Measurements from ENCODE around the gene RNF14. TPM values are rescaled to one million over a fixed set of nuclear protein-coding genes. Genes with fewer than 3 reads are reported as not detected.
A peak's percentile ranks its signal among the peaks of the same experiment; 100 is the strongest.

The RNF14 gene
- total and polyA plus RNA-seq, 9 of the 15 experiments (the other 6 are each of a cell fraction or from before 2014, with no cell fraction given) = 36.3 to 140 (median 75.1) TPM

DNA sequence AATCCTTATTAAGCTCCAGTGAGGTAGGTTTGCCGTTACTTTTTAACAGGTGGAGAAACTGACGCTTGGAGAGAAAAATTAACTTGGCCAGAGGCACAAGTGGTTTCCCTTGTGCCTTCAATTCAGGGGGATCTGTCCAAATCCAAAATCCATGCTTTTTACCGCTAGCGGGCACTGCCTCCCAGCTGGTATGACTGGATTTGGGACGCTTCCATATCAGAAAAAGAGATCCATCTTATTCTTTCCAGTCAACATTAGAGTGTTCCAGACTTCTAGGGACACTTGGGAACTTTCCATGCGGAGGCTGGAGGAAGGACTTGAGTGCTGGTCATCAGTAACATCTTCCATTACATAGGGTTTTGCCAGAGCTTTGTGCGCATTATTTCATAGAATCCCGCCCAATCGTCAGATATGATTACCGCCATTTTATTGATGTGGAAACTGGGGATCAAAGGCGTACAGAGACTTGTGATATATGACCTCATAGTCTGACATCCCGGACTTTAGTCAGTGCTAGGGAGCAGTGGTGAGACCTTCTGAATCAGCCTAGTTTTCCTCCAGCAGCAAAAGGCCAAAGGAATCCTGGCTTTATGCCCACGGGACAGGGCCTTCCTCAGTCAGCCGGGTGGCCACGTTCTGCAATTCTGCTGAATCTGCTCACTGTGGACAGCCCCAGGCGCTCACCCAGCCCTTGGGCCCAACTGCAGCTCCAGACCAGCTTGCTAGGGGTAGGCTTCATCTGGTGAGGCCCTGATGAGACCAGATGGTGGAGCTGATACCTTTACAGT is 45.0 kb downstream of the RNF14 start:
- peaks cover 16% of the 10 kb centered on the region for H3K36me3 ChIP-seq (ENCODE audit: control insufficient read depth, insufficient read depth, low read length)
- no peaks in the 10 kb centered on the region for H3K9me1 ChIP-seq (ENCODE audit: control insufficient read depth, insufficient read depth, low read length)
- 72% methylated on average over 16 of the region's 16 CpGs for WGBS (ENCODE audit: insufficient coverage, low coverage, missing lambda C conversion rate)
- peak overlapping the region; percentile 89 for H2AFZ ChIP-seq (ENCODE audit: low read depth, low read length)
- no peaks in the 10 kb centered on the region for H3K9me3 ChIP-seq (replicated peaks; ENCODE audit: control insufficient read depth, insufficient read depth, low read depth, low read length)
- no TSS peak for BruUV-seq (replicated peaks)
- DNase-seq (ENCODE audit: extremely low read depth in 1 of 4, low spot score in 3 of 4) (peak in 3 of 4 experiments; percentile 32 to 52 (median 43)), FAIRE-seq (no peak), ATAC-seq (peak; percentile 12)
- H3K9ac ChIP-seq (ENCODE audit: insufficient read depth in 1 of 2, low read depth in 2 of 2, low read length in 2 of 2) = peak overlapping the region; percentile 85 to 87
- peak overlapping the region; percentile 56 for H3K4me3 ChIP-seq
- H3K4me1 ChIP-seq (replicated peaks in 1 of 2; ENCODE audit: control insufficient read depth in 2 of 2, insufficient read depth in 2 of 2, low read length in 2 of 2) = peaks cover 30 to 39% of the 10 kb centered on the region in 2 experiments
- no peaks in the 10 kb centered on the region for H3K27me3 ChIP-seq (ENCODE audit: control insufficient read depth in 2 of 2, insufficient read depth in 2 of 2, low read length in 2 of 2)
- H4K20me1 ChIP-seq (replicated peaks; ENCODE audit: control insufficient read depth, insufficient read depth, low read length) = no peaks in the 10 kb centered on the region
- H3K4me2 ChIP-seq (ENCODE audit: insufficient read depth, low read length) = peak overlapping the region; percentile 93
- ChIA-PET CTCF (ENCODE audit: low intra/inter-chr PET ratio) (interaction anchor here (0.8 to 1.3 kb wide), 2 partner anchors 43 to 129 kb away, joined by 3 read pairs; no protein-coding TSS in a partner anchor), POLR2A (interaction anchor here (0.6 to 1.8 kb wide), 7 partner anchors 11 to 95 kb away, joined by 3 to 9 read pairs (median 3); partner anchors contain the start of gene NDFIP1)
- intact Hi-C loops (cut with micrococcal nuclease) = loop anchor here (2.0 kb wide), 1 partner anchor 45 kb away; the partner anchor contains the start of gene RNF14
- in situ Hi-C loops (cut with MboI) = no loop called here
- H3K27ac ChIP-seq (ENCODE audit: extremely low read depth, low read depth, low read length) = peak overlapping the region; percentile 91
- peaks cover 15% of the 10 kb centered on the region for H3K79me2 ChIP-seq (ENCODE audit: control insufficient read depth, insufficient read depth, low read length)
- no peak for TF ChIP-seq NEUROD1 (IDR thresholded peaks at IDR 0.05; ENCODE audit: borderline replicate concordance, low read depth, low read length, partially characterized antibody)
- peak; percentile 8 for TF ChIP-seq MEIS2 (IDR thresholded peaks at IDR 0.05; ENCODE audit: partially characterized antibody)
- 0 out of 4 replicates have a peak, but pooled peaks of 1 of the 2 experiments have one; percentile 16 for TF ChIP-seq TRIM24 (IDR thresholded peaks at IDR 0.05)
- TF ChIP-seq ZNF316 (IDR thresholded peaks at IDR 0.05) = peak; percentile 58; the same call in 1 of the 2 replicates
- peak; percentile 25 for TF ChIP-seq CBFA2T3 (IDR thresholded peaks at IDR 0.05)
- no peak for TF ChIP-seq SOX6 (IDR thresholded peaks at IDR 0.05)
- no peak for TF ChIP-seq HDAC8 (tag; IDR thresholded peaks at IDR 0.05)
- TF ChIP-seq SRSF7 (optimal IDR thresholded peaks at IDR 0.05; ENCODE audit: low read depth, low read length) = no peak
- TF ChIP-seq NR2C2 (CRISPR knock-in tag; IDR thresholded peaks at IDR 0.05) = no peak
- TF ChIP-seq NR2C2 (tag; IDR thresholded peaks at IDR 0.05) = no peak
- TF ChIP-seq, protein P1, sequence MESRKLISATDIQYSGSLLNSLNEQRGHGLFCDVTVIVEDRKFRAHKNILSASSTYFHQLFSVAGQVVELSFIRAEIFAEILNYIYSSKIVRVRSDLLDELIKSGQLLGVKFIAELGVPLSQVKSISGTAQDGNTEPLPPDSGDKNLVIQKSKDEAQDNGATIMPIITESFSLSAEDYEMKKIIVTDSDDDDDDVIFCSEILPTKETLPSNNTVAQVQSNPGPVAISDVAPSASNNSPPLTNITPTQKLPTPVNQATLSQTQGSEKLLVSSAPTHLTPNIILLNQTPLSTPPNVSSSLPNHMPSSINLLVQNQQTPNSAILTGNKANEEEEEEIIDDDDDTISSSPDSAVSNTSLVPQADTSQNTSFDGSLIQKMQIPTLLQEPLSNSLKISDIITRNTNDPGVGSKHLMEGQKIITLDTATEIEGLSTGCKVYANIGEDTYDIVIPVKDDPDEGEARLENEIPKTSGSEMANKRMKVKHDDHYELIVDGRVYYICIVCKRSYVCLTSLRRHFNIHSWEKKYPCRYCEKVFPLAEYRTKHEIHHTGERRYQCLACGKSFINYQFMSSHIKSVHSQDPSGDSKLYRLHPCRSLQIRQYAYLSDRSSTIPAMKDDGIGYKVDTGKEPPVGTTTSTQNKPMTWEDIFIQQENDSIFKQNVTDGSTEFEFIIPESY (CRISPR knock-in tag; IDR thresholded peaks at IDR 0.05) = peak; percentile 81
- TF ChIP-seq, protein P2, sequence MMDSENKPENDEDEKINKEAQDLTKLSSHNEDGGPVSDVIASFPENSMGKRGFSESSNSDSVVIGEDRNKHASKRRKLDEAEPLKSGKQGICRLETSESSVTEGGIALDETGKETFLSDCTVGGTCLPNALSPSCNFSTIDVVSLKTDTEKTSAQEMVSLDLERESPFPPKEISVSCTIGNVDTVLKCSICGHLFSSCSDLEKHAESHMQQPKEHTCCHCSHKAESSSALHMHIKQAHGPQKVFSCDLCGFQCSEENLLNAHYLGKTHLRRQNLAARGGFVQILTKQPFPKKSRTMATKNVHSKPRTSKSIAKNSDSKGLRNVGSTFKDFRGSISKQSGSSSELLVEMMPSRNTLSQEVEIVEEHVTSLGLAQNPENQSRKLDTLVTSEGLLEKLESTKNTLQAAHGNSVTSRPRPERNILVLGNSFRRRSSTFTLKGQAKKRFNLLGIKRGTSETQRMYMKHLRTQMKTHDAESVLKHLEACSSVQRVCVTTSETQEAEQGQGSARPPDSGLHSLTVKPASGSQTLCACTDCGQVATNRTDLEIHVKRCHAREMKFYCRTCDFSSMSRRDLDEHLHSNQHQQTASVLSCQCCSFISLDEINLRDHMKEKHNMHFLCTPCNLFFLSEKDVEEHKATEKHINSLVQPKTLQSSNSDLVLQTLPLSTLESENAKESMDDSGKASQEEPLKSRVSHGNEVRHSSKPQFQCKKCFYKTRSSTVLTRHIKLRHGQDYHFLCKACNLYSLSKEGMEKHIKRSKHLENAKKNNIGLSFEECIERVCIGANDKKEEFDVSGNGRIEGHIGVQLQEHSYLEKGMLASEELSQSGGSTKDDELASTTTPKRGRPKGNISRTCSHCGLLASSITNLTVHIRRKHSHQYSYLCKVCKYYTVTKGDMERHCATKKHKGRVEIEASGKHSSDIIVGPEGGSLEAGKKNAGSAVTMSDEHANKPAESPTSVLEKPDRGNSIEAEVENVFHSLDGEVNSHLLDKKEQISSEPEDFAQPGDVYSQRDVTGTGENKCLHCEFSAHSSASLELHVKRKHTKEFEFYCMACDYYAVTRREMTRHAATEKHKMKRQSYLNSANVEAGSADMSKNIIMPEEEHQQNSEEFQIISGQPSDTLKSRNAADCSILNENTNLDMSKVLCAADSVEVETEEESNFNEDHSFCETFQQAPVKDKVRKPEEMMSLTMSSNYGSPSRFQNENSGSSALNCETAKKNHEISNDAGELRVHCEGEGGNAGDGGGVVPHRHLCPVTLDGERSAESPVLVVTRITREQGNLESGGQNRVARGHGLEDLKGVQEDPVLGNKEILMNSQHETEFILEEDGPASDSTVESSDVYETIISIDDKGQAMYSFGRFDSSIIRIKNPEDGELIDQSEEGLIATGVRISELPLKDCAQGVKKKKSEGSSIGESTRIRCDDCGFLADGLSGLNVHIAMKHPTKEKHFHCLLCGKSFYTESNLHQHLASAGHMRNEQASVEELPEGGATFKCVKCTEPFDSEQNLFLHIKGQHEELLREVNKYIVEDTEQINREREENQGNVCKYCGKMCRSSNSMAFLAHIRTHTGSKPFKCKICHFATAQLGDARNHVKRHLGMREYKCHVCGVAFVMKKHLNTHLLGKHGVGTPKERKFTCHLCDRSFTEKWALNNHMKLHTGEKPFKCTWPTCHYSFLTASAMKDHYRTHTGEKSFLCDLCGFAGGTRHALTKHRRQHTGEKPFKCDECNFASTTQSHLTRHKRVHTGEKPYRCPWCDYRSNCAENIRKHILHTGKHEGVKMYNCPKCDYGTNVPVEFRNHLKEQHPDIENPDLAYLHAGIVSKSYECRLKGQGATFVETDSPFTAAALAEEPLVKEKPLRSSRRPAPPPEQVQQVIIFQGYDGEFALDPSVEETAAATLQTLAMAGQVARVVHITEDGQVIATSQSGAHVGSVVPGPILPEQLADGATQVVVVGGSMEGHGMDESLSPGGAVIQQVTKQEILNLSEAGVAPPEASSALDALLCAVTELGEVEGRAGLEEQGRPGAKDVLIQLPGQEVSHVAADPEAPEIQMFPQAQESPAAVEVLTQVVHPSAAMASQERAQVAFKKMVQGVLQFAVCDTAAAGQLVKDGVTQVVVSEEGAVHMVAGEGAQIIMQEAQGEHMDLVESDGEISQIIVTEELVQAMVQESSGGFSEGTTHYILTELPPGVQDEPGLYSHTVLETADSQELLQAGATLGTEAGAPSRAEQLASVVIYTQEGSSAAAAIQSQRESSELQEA (IDR thresholded peaks at IDR 0.05; ENCODE audit: low read depth) = no peak

All from K562 (cell line).